T-helper 2 cell treated with Interferon-gamma antibody and Interleukin-4, amounts not matched to agents 5 μg/mL and 100 μg/mL, for 36 hours (primary cell): ENCODE measurements around the gene ZNF418.
"Not testable (repeated sequence)": the region's sequence is repeated elsewhere in the genome, so short reads cannot be mapped to it uniquely, and the experiment has no call there.

Source experiments
- DNase-seq: peaks from one replicate; pipeline ENCODE4 v3.0.0; 2021; ENCODE audit warnings: low spot score
- H3K27ac Mint-ChIP-seq: one replicate; pipeline ENCODE4 v1.8.0; 2021; ENCODE audit warnings: mild to moderate bottlenecking, mixed read lengths
- H3K27me3 Mint-ChIP-seq: one replicate; pipeline ENCODE4 v1.8.0; 2021; ENCODE audit warnings: low read depth, mixed read lengths
- H3K36me3 Mint-ChIP-seq: one replicate; pipeline ENCODE4 v1.8.0; 2021; ENCODE audit warnings: low read depth, mixed read lengths
- H3K4me1 Mint-ChIP-seq: one replicate; pipeline ENCODE4 v1.8.0; 2021; ENCODE audit warnings: low read depth, mixed read lengths
- H3K4me3 Mint-ChIP-seq: one replicate; pipeline ENCODE4 v1.8.0; 2022; ENCODE audit warnings: mild to moderate bottlenecking, moderate library complexity, mixed read lengths
- H3K9me3 Mint-ChIP-seq: one replicate; pipeline ENCODE4 v1.8.0; 2021; ENCODE audit warnings: mixed read lengths

ZNF418 gene

GRCh38 chr19:57916168-57916995 is 18.8 kb downstream of the ZNF418 start, which contains the start of gene ZNF417:
ZNF417 (minus strand) TSS chr19:57916592; CDS start chr19:57916411, 181 bp downstream.
- H3K4me3 Mint-ChIP-seq, result peak within 1 kb of the TSS; percentile 93
- H3K27ac Mint-ChIP-seq, result peak within 1 kb of the TSS; percentile 94
- peaks cover 13% of the 10 kb centered on the region for H3K4me1 Mint-ChIP-seq
- H3K9me3 Mint-ChIP-seq, result peaks cover 64% of the 10 kb centered on the region
- peak; percentile 86 for DNase-seq
- H3K36me3 Mint-ChIP-seq, result peaks cover 49% of the 10 kb centered on the region
- H3K27me3 Mint-ChIP-seq, result not testable (repeated sequence)

GRCh38 chr19:57914531-57914930 is 20.7 kb downstream of the ZNF418 start:
- Mint-ChIP-seq H3K27ac (no peak overlapping the region), H3K4me3 (peak overlapping the region; percentile 93), H3K36me3 (peaks cover 62% of the 10 kb centered on the region), H3K4me1 (peaks cover 13% of the 10 kb centered on the region), H3K9me3 (peaks cover 60% of the 10 kb centered on the region), H3K27me3 (no peaks in the 10 kb centered on the region)
- DNase-seq, result no peak

- peaks cover 61% of the 10 kb centered on the region for H3K9me3 Mint-ChIP-seq
- no peak overlapping the region for H3K4me3 Mint-ChIP-seq
Observed at GRCh38 chr19:57907394-57907793, 27.8 kb downstream of the ZNF418 start.

GRCh38 chr19:57905258-57905657 is 29.9 kb downstream of the ZNF418 start:
- H3K9me3 Mint-ChIP-seq, result peaks cover 52% of the 10 kb centered on the region
- H3K36me3 Mint-ChIP-seq, result peaks cover 53% of the 10 kb centered on the region
- no peak overlapping the region for H3K4me3 Mint-ChIP-seq
- no peaks in the 10 kb centered on the region for H3K27me3 Mint-ChIP-seq
- no peak for DNase-seq
- H3K27ac Mint-ChIP-seq, result no peak overlapping the region
- no peaks in the 10 kb centered on the region for H3K4me1 Mint-ChIP-seq

More at GRCh38 chr19:57907394-57907793, 27.8 kb downstream of the ZNF418 start:
- no peaks in the 10 kb centered on the region for H3K27me3 Mint-ChIP-seq
- DNase-seq, result no peak
- no peak overlapping the region for H3K27ac Mint-ChIP-seq
- H3K36me3 Mint-ChIP-seq, result peaks cover 68% of the 10 kb centered on the region
- no peaks in the 10 kb centered on the region for H3K4me1 Mint-ChIP-seq

GRCh38 chr19:57903618-57904184 is 31.5 kb downstream of the ZNF418 start:
- Mint-ChIP-seq H3K9me3 (peaks cover 52% of the 10 kb centered on the region), H3K4me3 (no peak overlapping the region), H3K36me3 (peaks cover 44% of the 10 kb centered on the region), H3K4me1 (no peaks in the 10 kb centered on the region), H3K27me3 (no peaks in the 10 kb centered on the region), H3K27ac (no peak overlapping the region)
- DNase-seq, result no peak

GRCh38 chr19:57900311-57900710 is 34.9 kb downstream of the ZNF418 start:
- DNase-seq, result no peak
- Mint-ChIP-seq H3K4me1 (no peaks in the 10 kb centered on the region), H3K27ac (no peak overlapping the region), H3K36me3 (peaks cover 21% of the 10 kb centered on the region), H3K4me3 (no peak overlapping the region), H3K27me3 (no peaks in the 10 kb centered on the region), H3K9me3 (peaks cover 50% of the 10 kb centered on the region)

- Mint-ChIP-seq H3K4me1 (peaks cover 11% of the 10 kb centered on the region), H3K9me3 (peaks cover 46% of the 10 kb centered on the region), H3K36me3 (peaks cover 25% of the 10 kb centered on the region)
- not testable (repeated sequence) for H3K4me3 Mint-ChIP-seq, DNase-seq, H3K27me3 Mint-ChIP-seq, H3K27ac Mint-ChIP-seq
Observed at GRCh38 chr19:57890706-57891105, 44.5 kb downstream of the ZNF418 start.

- H3K27ac Mint-ChIP-seq, result peak within 1 kb of the TSS; percentile 75
- H3K36me3 Mint-ChIP-seq, result peaks cover 41% of the 10 kb centered on the region
- H3K4me1 Mint-ChIP-seq, result peaks cover 11% of the 10 kb centered on the region
- peak; percentile 63 for DNase-seq
- peaks cover 44% of the 10 kb centered on the region for H3K9me3 Mint-ChIP-seq
- peak within 1 kb of the TSS; percentile 89 for H3K4me3 Mint-ChIP-seq
- H3K27me3 Mint-ChIP-seq, result no peaks in the 10 kb centered on the region
Observed at GRCh38 chr19:57888560-57889231, 46.5 kb downstream of the ZNF418 start, which contains the start of gene ZNF814. ZNF814 (minus strand) TSS chr19:57889037; CDS start chr19:57888802, 235 bp downstream.

- H3K9me3 Mint-ChIP-seq, result peaks cover 45% of the 10 kb centered on the region
Observed at GRCh38 chr19:57888107-57888559, 47.1 kb downstream of the ZNF418 start.

GRCh38 chr19:57887195-57887941 is 47.8 kb downstream of the ZNF418 start:
- H3K9me3 Mint-ChIP-seq, result peaks cover 50% of the 10 kb centered on the region
- H3K4me3 Mint-ChIP-seq, result peak overlapping the region; percentile 89
- H3K27me3 Mint-ChIP-seq, result no peaks in the 10 kb centered on the region
- H3K36me3 Mint-ChIP-seq, result peaks cover 49% of the 10 kb centered on the region
- DNase-seq, result no peak
- peaks cover 11% of the 10 kb centered on the region for H3K4me1 Mint-ChIP-seq
- H3K27ac Mint-ChIP-seq, result no peak overlapping the region

More at GRCh38 chr19:57888107-57888559, 47.1 kb downstream of the ZNF418 start:
- Mint-ChIP-seq H3K27me3 (no peaks in the 10 kb centered on the region), H3K4me3 (peak overlapping the region; percentile 89), H3K4me1 (peaks cover 11% of the 10 kb centered on the region), H3K27ac (peak overlapping the region; percentile 75), H3K36me3 (peaks cover 43% of the 10 kb centered on the region)
- DNase-seq, result no peak

- no peaks in the 10 kb centered on the region for H3K27me3 Mint-ChIP-seq
- peaks cover 11% of the 10 kb centered on the region for H3K4me1 Mint-ChIP-seq
- peaks cover 48% of the 10 kb centered on the region for H3K36me3 Mint-ChIP-seq
- H3K27ac Mint-ChIP-seq, result no peak overlapping the region
- peaks cover 46% of the 10 kb centered on the region for H3K9me3 Mint-ChIP-seq
- no peak overlapping the region for H3K4me3 Mint-ChIP-seq
- DNase-seq, result no peak
Observed at GRCh38 chr19:57886046-57886445, 49.2 kb downstream of the ZNF418 start.

GRCh38 chr19:57873883-57874799 is 61.1 kb downstream of the ZNF418 start:
- not testable (repeated sequence) for DNase-seq, H3K27me3 Mint-ChIP-seq, H3K4me1 Mint-ChIP-seq, H3K27ac Mint-ChIP-seq, H3K4me3 Mint-ChIP-seq
- Mint-ChIP-seq H3K36me3 (peaks cover 59% of the 10 kb centered on the region), H3K9me3 (peaks cover 64% of the 10 kb centered on the region)
